Amygdala (tissue), 56 donors: ENCODE results near the gene ASAH2.
"Not testable (repeated sequence)": the region's sequence is repeated elsewhere in the genome, so short reads cannot be mapped to it uniquely, and the experiment has no call there.

Source experiments
- DNase-seq, 56 donors: peaks; one replicate each; lab custom pipeline; 2025; lab: John Stamatoyannopoulos, UW

The ASAH2 gene

GRCh38 chr10:50251394-50251793 lies at the start of gene ASAH2:
Gene ASAH2, minus strand, starts transcription at chr10:50251516. Its CDS starts 2,906 bp downstream, at chr10:50248610.
- DNase-seq = no peak

- DNase-seq = no peak
Measured at GRCh38 chr10:50299948-50300669, 48.8 kb upstream of the ASAH2 start.

GRCh38 chr10:50295367-50295766 lies 44.1 kb upstream of the ASAH2 start:
- no peak for DNase-seq

GRCh38 chr10:50294582-50294981 lies 43.3 kb upstream of the ASAH2 start:
- no peak for DNase-seq

- no peak for DNase-seq
Measured at GRCh38 chr10:50293513-50294313, 42.4 kb upstream of the ASAH2 start.

GRCh38 chr10:50291261-50291850 lies 40.0 kb upstream of the ASAH2 start:
- no peak for DNase-seq

- no peak for DNase-seq
Measured at GRCh38 chr10:50289196-50289595, 37.9 kb upstream of the ASAH2 start.

GRCh38 chr10:50286996-50287803 lies 35.9 kb upstream of the ASAH2 start:
- DNase-seq = no peak

GRCh38 chr10:50286517-50286916 lies 35.2 kb upstream of the ASAH2 start:
- no peak for DNase-seq

GRCh38 chr10:50281967-50282522 lies 30.7 kb upstream of the ASAH2 start:
- no peak for DNase-seq

GRCh38 chr10:50281210-50281966 lies 30.1 kb upstream of the ASAH2 start:
- DNase-seq = no peak

GRCh38 chr10:50280049-50280841 lies 28.9 kb upstream of the ASAH2 start:
- DNase-seq = no peak

- DNase-seq = no peak
Measured at GRCh38 chr10:50279489-50279888, 28.2 kb upstream of the ASAH2 start.

- peak in 9 of 56 donors; percentile 5 to 53 (median 15) for DNase-seq
Measured at GRCh38 chr10:50275650-50276235, 24.4 kb upstream of the ASAH2 start.

- DNase-seq = no peak
Measured at GRCh38 chr10:50272531-50272930, 21.2 kb upstream of the ASAH2 start.

- DNase-seq = no peak
Measured at GRCh38 chr10:50271564-50272250, 20.4 kb upstream of the ASAH2 start.

GRCh38 chr10:50267877-50268276 lies 16.6 kb upstream of the ASAH2 start:
- not testable (repeated sequence) for DNase-seq

- DNase-seq = not testable (repeated sequence)
Measured at GRCh38 chr10:50262625-50263024, 11.3 kb upstream of the ASAH2 start.
